HepG2 (cell line): Measurements from ENCODE around the gene INO80. TPM values are rescaled to one million over a fixed set of nuclear protein-coding genes. Genes with fewer than 3 reads are reported as not detected.

Experiments
- ATAC-seq: fragments of 200-7000 bp; cut with Tn5 transposase; 3 replicates; pipeline ENCODE4 v1.9.1; 2020; ENCODE audit warnings: mild to moderate bottlenecking, moderate library complexity
- BruUV-seq: library from RNA; stranded (reverse); fragments of 400-500 nt; replicated peaks from 2 replicates; lab custom pipeline; 2021; lab: Mats Ljungman, UMichigan
- CTCF ChIA-PET: fragments of 300-600 bp; formaldehyde crosslinking; extraction: SDS; loops from one replicate; lab custom pipeline; 2021; ENCODE audit warnings: low total read pairs, inconsistent platforms, low intra/inter-chr PET ratio; lab: Yijun Ruan, JAX
- POLR2A ChIA-PET: fragments of 350-600 bp; sonication (Branson Sonifier 250); formaldehyde crosslinking; loops from one replicate; lab custom pipeline; 2020; ENCODE audit warnings: antibody characterized with exemption, inconsistent platforms; lab: Yijun Ruan, JAX
- DNase-seq: peaks from one replicate; pipeline ENCODE4 v3.0.0-alpha.2; 2015; ENCODE audit warnings: low spot score
- FAIRE-seq: peaks from 3 replicates; lab custom pipeline; 2011; peaks lifted over from hg19 to GRCh38; lab: Jason Lieb, UNC
- H2AFZ ChIP-seq: one replicate; pipeline ENCODE4 v1.6.1; 2011; ENCODE audit warnings: low read length, inconsistent platforms
- H3K27ac ChIP-seq: fragments of 300-600 bp; 3 replicates; pipeline ENCODE4 v1.8.0; 2011; ENCODE audit warnings: mixed run types, mild to moderate bottlenecking, mixed read lengths, low read length, inconsistent platforms; ENCODE audit not compliant: insufficient read depth; ENCODE audit errors: extremely low read length
- H3K27me3 ChIP-seq, 2 experiments: fragments of 200-600 bp in 1 of 2; 2 replicates in 1 of 2; 3 replicates in 1 of 2; pipeline versions ENCODE4 v1.6.0 to v1.8.0; 2011; ENCODE audit warnings: low read length in 2 of 2, mild to moderate bottlenecking in 2 of 2, moderate library complexity in 2 of 2, inconsistent platforms in 1 of 2; ENCODE audit not compliant: insufficient read depth in 2 of 2, control insufficient read depth in 1 of 2
- H3K36me3 ChIP-seq, 2 experiments: fragments of 200-600 bp in 1 of 2; replicated peaks in 1 of 2; 2 replicates in 1 of 2; 3 replicates in 1 of 2; pipeline versions ENCODE4 v1.5.1 to v1.8.0; 2011; ENCODE audit warnings: low read length in 2 of 2, inconsistent platforms in 1 of 2; ENCODE audit not compliant: insufficient read depth in 2 of 2, control insufficient read depth in 1 of 2
- H3K4me1 ChIP-seq: 2 replicates; pipeline ENCODE4 v1.5.1; 2012; ENCODE audit warnings: low read length, inconsistent platforms; ENCODE audit not compliant: insufficient read depth
- H3K4me2 ChIP-seq: 2 replicates; pipeline ENCODE4 v1.6.0; 2011; ENCODE audit warnings: low read depth, low read length, inconsistent platforms
- H3K4me3 ChIP-seq, 3 experiments: fragments of 200-600 bp in 1 of 3; sonication (generic), shearing (Covaris generic) in 1 of 3; replicated peaks in 1 of 3; 2 replicates each; pipeline ENCODE4 v1.5.1; 2011 to 2016; ENCODE audit warnings: low read length in 3 of 3, inconsistent platforms in 2 of 3, low read depth in 2 of 3, mild to moderate bottlenecking in 2 of 3, control low read depth in 1 of 3, mixed read lengths in 1 of 3; ENCODE audit not compliant: insufficient read depth in 1 of 3
- H3K79me2 ChIP-seq: one replicate; pipeline ENCODE4 v1.6.1; 2011; ENCODE audit warnings: low read length, inconsistent platforms; ENCODE audit not compliant: insufficient read depth
- H3K9ac ChIP-seq: 2 replicates; pipeline ENCODE4 v1.6.0; 2011; ENCODE audit warnings: mild to moderate bottlenecking, low read depth, low read length, inconsistent platforms; ENCODE audit not compliant: insufficient read depth
- H3K9me3 ChIP-seq: 2 replicates; pipeline ENCODE4 v1.5.1; 2012; ENCODE audit warnings: mild to moderate bottlenecking, low read length
- H4K20me1 ChIP-seq: 2 replicates; pipeline ENCODE4 v1.6.0; 2011; ENCODE audit warnings: inconsistent platforms, mild to moderate bottlenecking, low read length, moderate library complexity; ENCODE audit not compliant: insufficient read depth
- DMAP1 ChIP-seq: IDR thresholded peaks from 2 replicates; pipeline ENCODE4 v1.6.1; 2016
- GTF2F1 ChIP-seq: fragments of 150-350 bp; IDR thresholded peaks from 2 replicates; pipeline ENCODE4 v1.6.1; 2014; ENCODE audit warnings: low read length
- HNF4G ChIP-seq, 2 experiments: sonication (generic) in 1 of 2; formaldehyde crosslinking in 1 of 2; IDR thresholded peaks; 2 replicates each; pipeline versions ENCODE4 v1.4.0 to v1.6.1; 2011 to 2020; ENCODE audit warnings: borderline replicate concordance in 2 of 2, low read depth in 2 of 2, mild to moderate bottlenecking in 2 of 2, low read length in 1 of 2, missing genetic modification reagents in 1 of 2, moderate library complexity in 1 of 2
- MEIS1 ChIP-seq: sonication (generic); formaldehyde crosslinking; IDR thresholded peaks from 2 replicates; pipeline ENCODE4 v1.9.0; 2021; ENCODE audit warnings: mild to moderate bottlenecking, missing genetic modification reagents, moderate library complexity, borderline replicate concordance
- REST ChIP-seq, 2 experiments: IDR thresholded peaks; 2 replicates each; pipeline ENCODE4 v1.6.1; 2011 to 2012; ENCODE audit warnings: low read length in 2 of 2, borderline replicate concordance in 1 of 2, low read depth in 1 of 2, mild to moderate bottlenecking in 1 of 2, moderate library complexity in 1 of 2
- SCMH1 ChIP-seq: sonication (generic); formaldehyde crosslinking; IDR thresholded peaks from 2 replicates; pipeline ENCODE4 v1.9.0; 2021; ENCODE audit warnings: missing genetic modification reagents, mild to moderate bottlenecking, borderline replicate concordance
- SMAD3 ChIP-seq: sonication (generic); formaldehyde crosslinking; IDR thresholded peaks from 2 replicates; pipeline ENCODE4 v1.4.0; 2020; ENCODE audit warnings: missing genetic modification reagents
- SPEN ChIP-seq: sonication (generic); formaldehyde crosslinking; IDR thresholded peaks from 2 replicates; pipeline ENCODE4 v1.5.1; 2020; ENCODE audit warnings: low read depth, mild to moderate bottlenecking, missing genetic modification reagents
- ZNF143 ChIP-seq: sonication (generic); formaldehyde crosslinking; IDR thresholded peaks from 2 replicates; pipeline ENCODE4 v1.4.0; 2020; ENCODE audit warnings: missing genetic modification reagents
- ZNF230 ChIP-seq: sonication (generic); formaldehyde crosslinking; IDR thresholded peaks from 2 replicates; pipeline ENCODE4 v1.4.0; 2020; ENCODE audit warnings: mild to moderate bottlenecking, missing genetic modification reagents
- ZNF30 ChIP-seq: sonication (generic); formaldehyde crosslinking; IDR thresholded peaks from 2 replicates; pipeline ENCODE4 v1.5.0; 2020; ENCODE audit warnings: mild to moderate bottlenecking, missing genetic modification reagents
- ZNF446 ChIP-seq: sonication (generic); formaldehyde crosslinking; IDR thresholded peaks from 2 replicates; pipeline ENCODE4 v1.5.0; 2020; ENCODE audit warnings: mild to moderate bottlenecking, missing genetic modification reagents
- ZNF605 ChIP-seq: sonication (generic); formaldehyde crosslinking; IDR thresholded peaks from 2 replicates; pipeline ENCODE4 v1.8.0; 2022; ENCODE audit warnings: mild to moderate bottlenecking, missing genetic modification reagents
- ZNF713 ChIP-seq: sonication (generic); formaldehyde crosslinking; IDR thresholded peaks from 2 replicates; pipeline ENCODE4 v1.4.0; 2020; ENCODE audit warnings: mild to moderate bottlenecking, missing genetic modification reagents
- ZNF747 ChIP-seq: sonication (generic); formaldehyde crosslinking; IDR thresholded peaks from 2 replicates; pipeline ENCODE4 v1.8.1; 2023; ENCODE audit warnings: missing genetic modification reagents, mild to moderate bottlenecking, borderline replicate concordance
- ZNF749 ChIP-seq: sonication (generic); formaldehyde crosslinking; IDR thresholded peaks from 2 replicates; pipeline ENCODE4 v1.8.0; 2022; ENCODE audit warnings: mild to moderate bottlenecking, missing genetic modification reagents, moderate library complexity, borderline replicate concordance
- WGBS: methylation state at CpG from one replicate; pipeline ENCODE4 v1.1.6; 2017; ENCODE audit warnings: low lambda C conversion rate; 5-methylcytosine and 5-hydroxymethylcytosine counted together
- in situ Hi-C: cut with HindIII; loops from 2 replicates; pipeline ENCODE4 v1.10.0; 2017; ENCODE audit warnings: low pct_unique_long_range_greater_than_20kb; ENCODE audit not compliant: extremely low pct_ligation_motif_present
- intact Hi-C: fragments of 100-400 bp; cut with micrococcal nuclease; formaldehyde crosslinking; loops from one replicate; pipeline ENCODE4 v1.10.0; 2022; ENCODE audit not compliant: unreplicated experiment
- polyA plus RNA-seq, 8 experiments: library from polyadenylated mRNA; depleted of rRNA in 3 of 8; stranded (reverse) in 7 of 8; unstranded in 1 of 8; fragments of >200 nt; fragmentation: Illumina TruSeq in 4 of 8; extraction: Trizol in 4 of 8; gene quantifications; 2 replicates each; pipeline versions ENCODE4 v1.2.1 to v1.2.3, GENCODE V29; 2011 to 2016; ENCODE audit warnings: low read depth in 4 of 8, missing spikeins in 1 of 8, mixed read lengths in 1 of 8; ENCODE audit not compliant: insufficient read depth in 1 of 8
- total RNA-seq, 5 experiments: library from RNA; depleted of rRNA; stranded (reverse); fragments of >200 nt; fragmentation: Illumina TruSeq; extraction: Trizol; gene quantifications; 2 replicates each; pipeline ENCODE4 v1.2.3, GENCODE V29; 2016; ENCODE audit warnings: low read depth in 1 of 5
- TF ChIP-seq, protein P1 (sequence below): sonication (generic); formaldehyde crosslinking; IDR thresholded peaks from 2 replicates; pipeline ENCODE4 v1.4.0; 2020; ENCODE audit warnings: missing genetic modification reagents, borderline replicate concordance
- TF ChIP-seq, protein P2 (sequence below): sonication (generic); formaldehyde crosslinking; IDR thresholded peaks from 2 replicates; pipeline ENCODE4 v1.4.0; 2020; ENCODE audit warnings: missing genetic modification reagents

Gene INO80
- total and polyA plus RNA-seq, 2 of the 13 experiments (the other 11 are each of a cell fraction or from before 2014, with no cell fraction given) = 3.6 to 14.8 TPM

GRCh38 chr15:40951764-40952163, 164.3 kb downstream of the INO80 start:
- Histone ChIP-seq H3K27ac (no peak overlapping the region), H3K9me3 (no peaks in the 10 kb centered on the region), H3K36me3 (no peaks in the 10 kb centered on the region), H3K4me3 (no peak overlapping the region), H4K20me1 (no peaks in the 10 kb centered on the region), H3K27me3 (peaks cover 9 to 39% of the 10 kb centered on the region in 2 experiments; a peak in 4 of 5 replicates), H3K9ac (no peak overlapping the region), H2AFZ (no peak overlapping the region), H3K79me2 (no peaks in the 10 kb centered on the region), H3K4me1 (peaks cover 20% of the 10 kb centered on the region), H3K4me2 (no peak overlapping the region)
- intact Hi-C loops = no loop called here
- BruUV-seq = no TSS peak
- FAIRE-seq = no peak
- ChIA-PET POLR2A (no interaction called here), CTCF (no interaction called here)
- ATAC-seq = no peak
- WGBS = 52% methylated on average over 4 of the region's 4 CpGs
- in situ Hi-C loops = no loop called here
- DNase-seq = no peak
- no peak for TF ChIP-seq SMAD3
- TF ChIP-seq ZNF749 (CRISPR knock-in tag) = no peak
- TF ChIP-seq, protein P1, sequence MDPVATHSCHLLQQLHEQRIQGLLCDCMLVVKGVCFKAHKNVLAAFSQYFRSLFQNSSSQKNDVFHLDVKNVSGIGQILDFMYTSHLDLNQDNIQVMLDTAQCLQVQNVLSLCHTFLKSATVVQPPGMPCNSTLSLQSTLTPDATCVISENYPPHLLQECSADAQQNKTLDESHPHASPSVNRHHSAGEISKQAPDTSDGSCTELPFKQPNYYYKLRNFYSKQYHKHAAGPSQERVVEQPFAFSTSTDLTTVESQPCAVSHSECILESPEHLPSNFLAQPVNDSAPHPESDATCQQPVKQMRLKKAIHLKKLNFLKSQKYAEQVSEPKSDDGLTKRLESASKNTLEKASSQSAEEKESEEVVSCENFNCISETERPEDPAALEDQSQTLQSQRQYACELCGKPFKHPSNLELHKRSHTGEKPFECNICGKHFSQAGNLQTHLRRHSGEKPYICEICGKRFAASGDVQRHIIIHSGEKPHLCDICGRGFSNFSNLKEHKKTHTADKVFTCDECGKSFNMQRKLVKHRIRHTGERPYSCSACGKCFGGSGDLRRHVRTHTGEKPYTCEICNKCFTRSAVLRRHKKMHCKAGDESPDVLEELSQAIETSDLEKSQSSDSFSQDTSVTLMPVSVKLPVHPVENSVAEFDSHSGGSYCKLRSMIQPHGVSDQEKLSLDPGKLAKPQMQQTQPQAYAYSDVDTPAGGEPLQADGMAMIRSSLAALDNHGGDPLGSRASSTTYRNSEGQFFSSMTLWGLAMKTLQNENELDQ (CRISPR knock-in tag) = no peak
- no peak for TF ChIP-seq ZNF713 (CRISPR knock-in tag)
- no peak for TF ChIP-seq ZNF446 (CRISPR knock-in tag)
- TF ChIP-seq ZNF605 (CRISPR knock-in tag) = no peak
- TF ChIP-seq SPEN = no peak
- no peak for TF ChIP-seq MEIS1 (CRISPR knock-in tag)
- no peak for TF ChIP-seq REST (IDR thresholded peaks at IDR 0.05; ENCODE audit: borderline replicate concordance in 1 of 2, low read depth in 1 of 2, low read length in 2 of 2)
- no peak for TF ChIP-seq GTF2F1
- TF ChIP-seq ZNF747 (CRISPR knock-in tag) = no peak
- TF ChIP-seq, protein P2, sequence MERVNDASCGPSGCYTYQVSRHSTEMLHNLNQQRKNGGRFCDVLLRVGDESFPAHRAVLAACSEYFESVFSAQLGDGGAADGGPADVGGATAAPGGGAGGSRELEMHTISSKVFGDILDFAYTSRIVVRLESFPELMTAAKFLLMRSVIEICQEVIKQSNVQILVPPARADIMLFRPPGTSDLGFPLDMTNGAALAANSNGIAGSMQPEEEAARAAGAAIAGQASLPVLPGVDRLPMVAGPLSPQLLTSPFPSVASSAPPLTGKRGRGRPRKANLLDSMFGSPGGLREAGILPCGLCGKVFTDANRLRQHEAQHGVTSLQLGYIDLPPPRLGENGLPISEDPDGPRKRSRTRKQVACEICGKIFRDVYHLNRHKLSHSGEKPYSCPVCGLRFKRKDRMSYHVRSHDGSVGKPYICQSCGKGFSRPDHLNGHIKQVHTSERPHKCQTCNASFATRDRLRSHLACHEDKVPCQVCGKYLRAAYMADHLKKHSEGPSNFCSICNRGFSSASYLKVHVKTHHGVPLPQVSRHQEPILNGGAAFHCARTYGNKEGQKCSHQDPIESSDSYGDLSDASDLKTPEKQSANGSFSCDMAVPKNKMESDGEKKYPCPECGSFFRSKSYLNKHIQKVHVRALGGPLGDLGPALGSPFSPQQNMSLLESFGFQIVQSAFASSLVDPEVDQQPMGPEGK (CRISPR knock-in tag) = no peak
- TF ChIP-seq HNF4G (IDR thresholded peaks at IDR 0.05; ENCODE audit: borderline replicate concordance, low read depth, low read length) = no peak
- no peak for TF ChIP-seq HNF4G (CRISPR knock-in tag; IDR thresholded peaks at IDR 0.05; ENCODE audit: borderline replicate concordance, low read depth)
- no peak for TF ChIP-seq ZNF230 (CRISPR knock-in tag)
- no peak for TF ChIP-seq DMAP1 (CRISPR knock-in tag)
- no peak for TF ChIP-seq ZNF143 (CRISPR knock-in tag)
- TF ChIP-seq SCMH1 (CRISPR knock-in tag) = no peak
- no peak for TF ChIP-seq ZNF30 (CRISPR knock-in tag)
